Measurements from ENCODE around the gene CAMKMT. TPM values are rescaled to one million over a fixed set of nuclear protein-coding genes. Genes with fewer than 3 reads are reported as not detected.
"Not testable (repeated sequence)": the region's sequence is repeated elsewhere in the genome, so short reads cannot be mapped to it uniquely, and the experiment has no call there.

Gene CAMKMT
- total RNA-seq, 1 experiment from 2014 or later, result 17.4 TPM

GRCh38 chr2:44377486-44377885 lies 15.7 kb downstream of the CAMKMT start:
- H3K79me2 ChIP-seq (ENCODE audit: insufficient read depth, low read length), result no peaks in the 10 kb centered on the region
- no peaks in the 10 kb centered on the region for H3K4me1 ChIP-seq (ENCODE audit: insufficient read depth, low read length)
- H3K23ac ChIP-seq (ENCODE audit: insufficient read length, low read depth, low read length), result no peak overlapping the region
- H3K18ac ChIP-seq (ENCODE audit: insufficient read length, low read depth, low read length), result no peak overlapping the region
- Mint-ChIP-seq H3K9me3 (no peaks in the 10 kb centered on the region), H3K4me1 (peaks cover 9 to 16% of the 10 kb centered on the region in 2 experiments), H3K4me3 (no peak overlapping the region), H3K36me3 (ENCODE audit: insufficient read depth in 1 of 3, low read depth in 3 of 3) (peaks cover 6 to 20% (median 16%) of the 10 kb centered on the region in 3 experiments; a peak in 6 of 7 replicates), H3K27me3 (ENCODE audit: low read depth) (no peaks in the 10 kb centered on the region), H3K27ac (no peak overlapping the region)
- H4K91ac ChIP-seq (ENCODE audit: insufficient read length, low read depth, low read length), result no peak overlapping the region
- H4K20me1 ChIP-seq (ENCODE audit: control insufficient read depth, insufficient read depth, insufficient read length), result no peaks in the 10 kb centered on the region
- H3K9me3 ChIP-seq (ENCODE audit: control insufficient read depth, low read depth, low read length), result no peaks in the 10 kb centered on the region
- H2BK15ac ChIP-seq (ENCODE audit: low read depth, low read length), result no peak overlapping the region
- H2BK5ac ChIP-seq (ENCODE audit: insufficient read length, low read length), result no peak overlapping the region
- no peak overlapping the region for H2BK12ac ChIP-seq (ENCODE audit: insufficient read length, low read depth, low read length)
- no peak overlapping the region for H3K9ac ChIP-seq (ENCODE audit: extremely low read depth, insufficient read length, low read length)
- H4K5ac ChIP-seq (ENCODE audit: insufficient read length, low read depth, low read length), result no peak overlapping the region
- TF ChIP-seq, protein P1, sequence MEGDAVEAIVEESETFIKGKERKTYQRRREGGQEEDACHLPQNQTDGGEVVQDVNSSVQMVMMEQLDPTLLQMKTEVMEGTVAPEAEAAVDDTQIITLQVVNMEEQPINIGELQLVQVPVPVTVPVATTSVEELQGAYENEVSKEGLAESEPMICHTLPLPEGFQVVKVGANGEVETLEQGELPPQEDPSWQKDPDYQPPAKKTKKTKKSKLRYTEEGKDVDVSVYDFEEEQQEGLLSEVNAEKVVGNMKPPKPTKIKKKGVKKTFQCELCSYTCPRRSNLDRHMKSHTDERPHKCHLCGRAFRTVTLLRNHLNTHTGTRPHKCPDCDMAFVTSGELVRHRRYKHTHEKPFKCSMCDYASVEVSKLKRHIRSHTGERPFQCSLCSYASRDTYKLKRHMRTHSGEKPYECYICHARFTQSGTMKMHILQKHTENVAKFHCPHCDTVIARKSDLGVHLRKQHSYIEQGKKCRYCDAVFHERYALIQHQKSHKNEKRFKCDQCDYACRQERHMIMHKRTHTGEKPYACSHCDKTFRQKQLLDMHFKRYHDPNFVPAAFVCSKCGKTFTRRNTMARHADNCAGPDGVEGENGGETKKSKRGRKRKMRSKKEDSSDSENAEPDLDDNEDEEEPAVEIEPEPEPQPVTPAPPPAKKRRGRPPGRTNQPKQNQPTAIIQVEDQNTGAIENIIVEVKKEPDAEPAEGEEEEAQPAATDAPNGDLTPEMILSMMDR (conservative IDR thresholded peaks at IDR 0.05), result no peak
- H3K56ac ChIP-seq (ENCODE audit: insufficient read length, low read depth, low read length), result no peak overlapping the region
- no peaks in the 10 kb centered on the region for H3K23me2 ChIP-seq (ENCODE audit: insufficient read length, low read depth, low read length, poor library complexity, severe bottlenecking)
- H3K27ac ChIP-seq (ENCODE audit: insufficient read length, low read depth, low read length), result no peak overlapping the region
- no peaks in the 10 kb centered on the region for H3K79me1 ChIP-seq (ENCODE audit: insufficient read depth, low read depth, low read length, poor library complexity, severe bottlenecking)
- no peak overlapping the region for H4K8ac ChIP-seq (replicated peaks; ENCODE audit: insufficient read length, low read depth, low read length)
- H3K4ac ChIP-seq (ENCODE audit: low read depth, low read length), result no peak overlapping the region
- H3T11ph ChIP-seq (ENCODE audit: low read length), result no peak overlapping the region
- H3K4me2 ChIP-seq (ENCODE audit: insufficient read depth, insufficient read length, low read length), result no peak overlapping the region
- WGBS (ENCODE audit: extremely low coverage, insufficient read length, low lambda C conversion rate), result no CpG with 5 or more reads among the region's 2 CpGs
- H2AK5ac ChIP-seq (ENCODE audit: insufficient read length, low read length), result no peak overlapping the region
- H2AFZ ChIP-seq (ENCODE audit: low read length), result no peak overlapping the region
- no peak overlapping the region for H2BK20ac ChIP-seq (ENCODE audit: low read depth, low read length, poor library complexity, severe bottlenecking)
- H2BK120ac ChIP-seq (ENCODE audit: low read depth, low read length, poor library complexity, severe bottlenecking), result no peak overlapping the region
- no peak for DNase-seq
- H3K14ac ChIP-seq (ENCODE audit: insufficient read depth, low read length), result no peak overlapping the region
- no peaks in the 10 kb centered on the region for H3K27me3 ChIP-seq (ENCODE audit: insufficient read depth, low read length)

DNA sequence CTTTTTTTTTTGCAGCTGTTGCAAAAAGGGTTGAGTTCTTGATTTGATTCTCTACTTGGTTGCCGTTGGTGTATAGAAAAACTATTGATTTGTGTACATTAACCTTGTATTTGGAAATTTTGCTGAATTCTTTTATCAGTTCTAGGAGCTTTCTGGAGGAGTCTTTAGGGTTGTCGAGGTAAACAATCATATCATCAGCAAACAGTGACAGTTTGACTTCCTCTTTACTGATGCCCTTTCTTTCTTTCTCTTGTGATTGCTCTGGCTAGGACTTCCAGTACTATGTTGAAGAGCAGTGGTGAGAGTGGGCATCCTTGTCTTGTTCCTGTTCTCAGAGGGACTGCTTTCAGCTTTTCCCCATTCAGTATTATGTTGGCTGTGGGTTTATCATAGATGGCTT lies 23.5 kb downstream of the CAMKMT start:
- H3K9me3 Mint-ChIP-seq, result peaks cover 31 to 45% of the 10 kb centered on the region in 2 experiments
- H2AFZ ChIP-seq (ENCODE audit: low read length); H2BK20ac ChIP-seq (ENCODE audit: low read depth, low read length, poor library complexity, severe bottlenecking); H2BK15ac ChIP-seq (ENCODE audit: low read depth, low read length); H3K4ac ChIP-seq (ENCODE audit: low read depth, low read length); H4K20me1 ChIP-seq (ENCODE audit: control insufficient read depth, insufficient read depth, insufficient read length); H3K27me3 ChIP-seq (ENCODE audit: insufficient read depth, low read length); H4K8ac ChIP-seq (replicated peaks; ENCODE audit: insufficient read length, low read depth, low read length); H3K79me2 ChIP-seq (ENCODE audit: insufficient read depth, low read length); H2BK5ac ChIP-seq (ENCODE audit: insufficient read length, low read length); H3K9ac ChIP-seq (ENCODE audit: extremely low read depth, insufficient read length, low read length); H3K27ac ChIP-seq (ENCODE audit: insufficient read length, low read depth, low read length); H2BK120ac ChIP-seq (ENCODE audit: low read depth, low read length, poor library complexity, severe bottlenecking); H3K56ac ChIP-seq (ENCODE audit: insufficient read length, low read depth, low read length); H4K91ac ChIP-seq (ENCODE audit: insufficient read length, low read depth, low read length); H3K9me3 ChIP-seq (ENCODE audit: control insufficient read depth, low read depth, low read length); H3K23ac ChIP-seq (ENCODE audit: insufficient read length, low read depth, low read length); H3K79me1 ChIP-seq (ENCODE audit: insufficient read depth, low read depth, low read length, poor library complexity, severe bottlenecking); H3T11ph ChIP-seq (ENCODE audit: low read length); H3K4me2 ChIP-seq (ENCODE audit: insufficient read depth, insufficient read length, low read length); H4K5ac ChIP-seq (ENCODE audit: insufficient read length, low read depth, low read length); DNase-seq; H2AK5ac ChIP-seq (ENCODE audit: insufficient read length, low read length); H3K4me1 ChIP-seq (ENCODE audit: insufficient read depth, low read length); H3K14ac ChIP-seq (ENCODE audit: insufficient read depth, low read length); H3K18ac ChIP-seq (ENCODE audit: insufficient read length, low read depth, low read length); H3K27me3 Mint-ChIP-seq (ENCODE audit: low read depth); H3K23me2 ChIP-seq (ENCODE audit: insufficient read length, low read depth, low read length, poor library complexity, severe bottlenecking); H3K4me3 Mint-ChIP-seq; H2BK12ac ChIP-seq (ENCODE audit: insufficient read length, low read depth, low read length): not testable (repeated sequence)
- H3K36me3 Mint-ChIP-seq (ENCODE audit: insufficient read depth in 1 of 3, low read depth in 3 of 3), result peaks cover 44 to 56% (median 50%) of the 10 kb centered on the region in 3 experiments
- peaks cover 13 to 22% of the 10 kb centered on the region in 2 experiments for H3K4me1 Mint-ChIP-seq
- no CpG with 5 or more reads among the region's 2 CpGs for WGBS (ENCODE audit: extremely low coverage, insufficient read length, low lambda C conversion rate)
- peak overlapping the region in 1 of 3 experiments; percentile 83; a peak in 2 of 7 replicates for H3K27ac Mint-ChIP-seq

All from H9 (cell line).